Measurements from ENCODE around the gene CDHR5.

- TF ChIP-seq, protein P1, sequence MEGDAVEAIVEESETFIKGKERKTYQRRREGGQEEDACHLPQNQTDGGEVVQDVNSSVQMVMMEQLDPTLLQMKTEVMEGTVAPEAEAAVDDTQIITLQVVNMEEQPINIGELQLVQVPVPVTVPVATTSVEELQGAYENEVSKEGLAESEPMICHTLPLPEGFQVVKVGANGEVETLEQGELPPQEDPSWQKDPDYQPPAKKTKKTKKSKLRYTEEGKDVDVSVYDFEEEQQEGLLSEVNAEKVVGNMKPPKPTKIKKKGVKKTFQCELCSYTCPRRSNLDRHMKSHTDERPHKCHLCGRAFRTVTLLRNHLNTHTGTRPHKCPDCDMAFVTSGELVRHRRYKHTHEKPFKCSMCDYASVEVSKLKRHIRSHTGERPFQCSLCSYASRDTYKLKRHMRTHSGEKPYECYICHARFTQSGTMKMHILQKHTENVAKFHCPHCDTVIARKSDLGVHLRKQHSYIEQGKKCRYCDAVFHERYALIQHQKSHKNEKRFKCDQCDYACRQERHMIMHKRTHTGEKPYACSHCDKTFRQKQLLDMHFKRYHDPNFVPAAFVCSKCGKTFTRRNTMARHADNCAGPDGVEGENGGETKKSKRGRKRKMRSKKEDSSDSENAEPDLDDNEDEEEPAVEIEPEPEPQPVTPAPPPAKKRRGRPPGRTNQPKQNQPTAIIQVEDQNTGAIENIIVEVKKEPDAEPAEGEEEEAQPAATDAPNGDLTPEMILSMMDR (IDR thresholded peaks at IDR 0.05), result no peak
- TF ChIP-seq POLR2A (IDR thresholded peaks at IDR 0.05), result no peak
Measured at GRCh38 chr11:586376-587316, 38.1 kb downstream of the CDHR5 start.
